ENCODE results near the gene PLET1.

Gene PLET1

DNA sequence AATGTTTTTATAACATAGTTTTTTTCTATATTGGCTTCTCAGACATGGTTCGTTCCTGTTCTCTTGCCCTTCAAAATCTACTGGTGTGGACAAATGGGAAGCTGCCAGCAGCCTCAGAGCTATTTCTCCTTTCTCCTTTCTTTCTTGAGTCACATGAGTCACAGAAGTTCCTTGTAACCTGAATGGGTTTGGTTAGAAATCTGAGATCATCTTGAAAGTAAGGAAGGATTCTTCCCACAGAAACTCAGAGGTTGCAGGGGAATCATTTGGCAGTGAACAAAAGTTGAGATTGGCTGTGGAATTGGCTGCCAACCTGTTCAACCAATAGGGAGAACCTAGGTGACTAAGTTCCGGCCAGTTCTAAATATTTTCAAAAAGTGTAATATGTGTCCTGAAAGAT lies 12.5 kb downstream of the PLET1 start:
- in situ Hi-C loops (cut with MboI; ENCODE audit: low sequenced_read_pairs), result no loop called here

DNA sequence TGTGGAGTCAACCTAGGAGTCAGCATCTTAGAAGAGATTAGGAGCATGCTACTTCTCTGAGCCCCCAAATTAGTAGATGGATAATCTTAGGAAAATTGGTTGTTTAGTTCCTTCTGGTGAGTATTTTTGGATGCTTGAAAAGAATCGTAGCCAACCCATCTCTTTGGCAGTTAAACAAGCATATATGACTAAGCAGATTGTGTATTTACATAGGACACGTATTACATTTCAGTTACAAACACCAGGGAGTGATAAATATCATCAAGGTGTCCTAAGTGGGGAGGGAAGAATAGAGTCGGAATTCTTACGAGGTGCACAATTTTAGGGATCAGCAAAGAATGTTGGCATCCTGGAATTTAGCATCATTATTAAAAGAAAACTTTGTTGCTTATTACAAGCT lies 13.5 kb downstream of the PLET1 start:
- in situ Hi-C loops (cut with MboI; ENCODE audit: low sequenced_read_pairs), result no loop called here

DNA sequence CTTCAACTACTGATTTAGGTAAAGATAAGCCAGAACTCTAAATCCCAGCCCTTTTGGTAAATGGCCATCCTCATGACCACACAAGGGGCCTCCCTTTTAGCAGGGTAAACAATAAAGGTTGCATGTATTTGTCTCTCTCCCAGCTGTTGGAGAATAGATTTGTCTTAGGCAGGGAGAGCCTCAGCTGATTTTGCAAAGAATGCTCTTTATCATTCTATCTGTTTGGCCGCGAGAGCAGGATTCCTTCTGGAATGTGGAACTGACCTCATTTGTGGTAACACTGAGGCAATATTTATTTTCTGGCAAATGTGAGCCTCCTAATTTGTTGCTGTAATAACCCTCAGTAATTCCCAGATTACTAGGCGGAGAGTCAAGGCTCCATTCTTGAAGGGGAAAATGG lies 19.2 kb downstream of the PLET1 start:
- in situ Hi-C loops (cut with MboI; ENCODE audit: low sequenced_read_pairs), result no loop called here

DNA sequence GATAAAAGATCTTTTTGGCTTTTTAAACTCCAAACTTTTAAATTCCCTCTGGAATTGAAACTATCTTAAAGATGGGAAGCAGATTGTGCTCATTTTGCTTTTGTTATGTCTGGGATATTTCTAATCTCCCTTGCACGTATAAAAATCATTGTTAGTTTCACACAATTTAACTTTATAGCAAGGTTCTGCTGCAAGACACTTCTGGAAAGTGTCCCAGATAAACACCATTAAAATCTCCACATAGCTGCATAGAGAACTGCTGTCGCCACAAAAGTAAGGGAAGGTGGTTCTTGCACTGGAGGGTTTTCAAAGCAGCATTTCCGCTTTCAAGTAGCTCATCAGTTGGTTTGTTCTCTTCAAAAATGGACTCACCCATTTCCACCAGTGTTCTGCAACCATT lies 22.6 kb downstream of the PLET1 start:
- in situ Hi-C loops (cut with MboI; ENCODE audit: low sequenced_read_pairs), result no loop called here

DNA sequence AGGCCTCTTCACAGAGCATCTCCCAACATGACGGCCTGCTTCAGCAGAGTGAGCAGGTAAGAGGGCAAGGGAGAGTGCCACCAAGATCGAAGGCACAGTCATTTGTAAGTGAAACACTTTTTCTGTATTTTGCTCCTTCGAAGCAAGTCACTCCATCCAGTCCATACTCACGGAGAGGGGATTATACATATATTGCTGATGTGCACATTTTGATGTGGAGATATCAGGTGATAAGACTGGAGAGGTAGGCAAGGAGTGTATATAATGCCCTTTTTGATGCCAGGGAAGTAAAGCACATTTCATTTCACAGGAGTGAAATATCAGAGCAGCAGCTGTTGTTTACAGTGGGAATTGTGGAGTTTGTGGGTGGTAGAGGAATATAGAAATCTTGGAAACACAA lies 23.2 kb downstream of the PLET1 start:
- in situ Hi-C loops (cut with MboI; ENCODE audit: low sequenced_read_pairs), result no loop called here

DNA sequence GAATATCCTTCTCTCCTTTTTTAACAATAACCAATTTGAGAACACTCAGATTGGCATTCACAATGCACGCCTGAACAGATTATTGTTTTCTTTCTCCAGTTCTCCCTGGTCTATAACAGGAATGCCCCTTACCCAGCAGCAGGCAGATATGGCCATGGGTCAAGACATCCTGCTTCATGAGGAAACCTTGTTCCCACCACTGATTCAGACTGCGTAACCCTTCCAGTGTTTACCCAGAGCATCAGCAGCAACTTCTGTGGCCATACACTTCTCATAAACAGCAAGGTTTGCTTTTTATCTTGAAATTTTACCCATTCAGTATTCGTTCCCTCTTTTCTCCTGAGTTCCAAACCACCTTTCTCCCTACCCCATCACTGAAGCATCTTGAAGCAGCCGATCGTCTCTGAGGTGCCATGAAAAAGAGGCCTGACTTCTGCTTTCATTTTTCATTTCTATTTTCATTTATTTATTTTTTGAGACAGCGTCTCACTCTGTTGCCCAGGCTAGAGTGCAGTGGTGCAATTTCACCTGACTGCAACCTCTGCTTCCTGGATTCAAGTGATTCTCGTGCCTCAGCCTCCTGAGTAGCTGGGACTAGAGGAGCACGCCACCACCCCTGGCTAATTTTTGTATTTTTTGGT lies 24.8 kb downstream of the PLET1 start:
- in situ Hi-C loops (cut with MboI; ENCODE audit: low sequenced_read_pairs), result no loop called here

DNA sequence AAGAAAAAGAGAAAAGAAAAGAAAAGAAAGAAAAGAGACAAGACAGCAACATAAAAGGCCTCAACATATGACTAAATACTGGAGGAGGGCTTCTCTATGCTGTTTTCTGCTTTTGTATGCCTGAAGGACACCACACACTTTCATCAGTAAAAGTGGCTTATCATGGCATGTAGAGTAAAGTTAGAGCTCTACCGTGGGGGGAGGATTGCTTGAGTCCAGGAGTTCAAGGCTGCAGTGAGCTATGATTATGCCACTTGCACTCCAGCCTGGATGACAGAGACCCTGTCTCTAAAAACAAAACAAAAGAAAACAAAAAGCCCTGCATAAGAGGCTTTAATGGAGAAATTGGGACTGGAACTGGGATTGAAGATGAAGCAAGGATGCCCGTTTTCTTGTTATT lies 28.7 kb downstream of the PLET1 start:
- in situ Hi-C loops (cut with MboI; ENCODE audit: low sequenced_read_pairs), result no loop called here

DNA sequence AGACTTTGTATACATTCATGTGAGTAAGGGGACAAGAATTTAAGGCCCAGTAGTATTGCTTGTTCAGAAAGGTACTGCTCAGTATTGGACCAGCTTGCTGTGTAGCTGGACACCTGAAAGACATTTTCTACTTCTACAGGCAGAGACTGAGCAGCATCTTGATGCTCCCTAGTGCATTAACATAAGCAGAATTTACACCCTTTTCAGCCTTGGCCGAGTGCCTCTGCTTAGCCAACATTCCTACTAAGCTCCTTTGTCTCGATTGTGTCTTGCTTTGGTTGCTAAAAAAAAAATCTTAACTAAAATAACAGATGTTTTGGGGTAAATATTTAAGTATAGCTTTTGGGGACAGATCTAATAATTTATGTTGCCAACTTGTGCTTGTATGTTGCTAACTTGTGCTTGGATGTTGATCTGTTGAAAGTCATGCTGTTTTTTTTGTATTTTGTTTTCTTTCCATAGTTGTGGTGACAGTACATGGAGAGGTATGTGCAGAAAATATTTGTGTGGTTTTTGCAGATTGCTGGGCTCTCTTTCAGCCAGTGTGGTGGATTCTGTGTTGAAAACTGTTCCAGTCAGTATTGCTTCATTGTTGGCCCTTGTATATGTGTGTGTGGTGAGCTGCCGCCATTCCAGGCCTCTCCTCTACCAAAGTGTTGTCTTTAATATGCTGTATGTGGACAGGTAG lies 30.8 kb downstream of the PLET1 start:
- in situ Hi-C loops (cut with MboI; ENCODE audit: low sequenced_read_pairs), result no loop called here

DNA sequence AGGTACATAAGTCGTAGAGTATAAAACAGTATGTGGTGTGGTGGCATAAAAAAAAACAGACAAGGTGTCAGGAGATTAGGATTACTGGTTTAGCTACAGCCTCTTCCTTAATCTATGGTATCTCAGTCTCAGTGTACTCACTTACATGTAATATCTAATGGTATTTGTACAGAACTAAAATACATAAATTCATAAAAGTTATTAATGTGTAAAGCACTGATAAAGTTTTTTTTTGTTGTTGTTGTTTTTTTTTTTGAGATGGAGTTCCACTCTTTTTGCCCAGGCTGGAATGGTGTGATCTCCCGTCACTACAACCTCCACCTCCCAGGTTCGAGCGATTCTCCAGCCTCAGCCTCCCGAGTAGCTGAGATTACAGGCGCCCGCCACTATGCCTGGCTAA lies 31.5 kb downstream of the PLET1 start:
- in situ Hi-C loops (cut with MboI; ENCODE audit: low sequenced_read_pairs), result no loop called here

DNA sequence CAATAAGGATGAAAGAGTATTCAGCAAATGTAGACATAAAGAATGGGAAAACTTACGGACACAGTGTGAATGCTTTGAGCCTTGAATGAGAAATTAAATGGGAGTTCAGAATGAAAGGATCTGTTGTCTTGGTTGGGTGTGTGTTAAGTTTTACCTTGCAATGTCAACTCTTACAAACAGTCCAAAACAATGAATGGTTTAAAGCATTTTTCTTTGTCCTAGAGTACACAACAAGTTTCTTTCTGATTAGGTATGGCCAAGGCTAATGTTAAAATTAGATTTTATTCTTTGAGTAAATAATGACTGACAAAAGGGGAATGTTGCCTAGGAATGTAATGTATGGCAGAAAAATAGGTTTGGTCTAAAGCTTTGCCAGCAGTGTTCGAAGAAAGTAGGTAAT lies 32.0 kb downstream of the PLET1 start:
- in situ Hi-C loops (cut with MboI; ENCODE audit: low sequenced_read_pairs), result no loop called here

DNA sequence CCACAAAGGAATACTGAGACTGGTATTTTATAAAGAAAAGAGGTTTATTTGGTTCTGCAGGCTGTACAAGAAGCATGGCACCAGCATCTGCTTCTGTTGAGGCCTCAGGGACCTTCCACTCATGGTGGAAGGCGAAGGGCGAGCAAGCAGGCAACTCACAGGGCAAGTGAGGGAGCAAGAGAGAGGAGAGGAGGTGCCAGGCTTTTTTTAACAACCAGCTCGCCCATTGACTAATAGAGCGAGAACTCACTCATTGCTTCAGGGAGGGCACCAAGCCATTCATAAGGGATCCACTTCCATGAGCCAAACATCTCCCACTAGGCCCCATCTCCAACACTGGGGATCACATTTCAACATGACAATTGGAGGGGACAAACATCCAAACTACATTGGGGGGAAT lies 33.2 kb downstream of the PLET1 start:
- in situ Hi-C loops (cut with MboI; ENCODE audit: low sequenced_read_pairs), result no loop called here

DNA sequence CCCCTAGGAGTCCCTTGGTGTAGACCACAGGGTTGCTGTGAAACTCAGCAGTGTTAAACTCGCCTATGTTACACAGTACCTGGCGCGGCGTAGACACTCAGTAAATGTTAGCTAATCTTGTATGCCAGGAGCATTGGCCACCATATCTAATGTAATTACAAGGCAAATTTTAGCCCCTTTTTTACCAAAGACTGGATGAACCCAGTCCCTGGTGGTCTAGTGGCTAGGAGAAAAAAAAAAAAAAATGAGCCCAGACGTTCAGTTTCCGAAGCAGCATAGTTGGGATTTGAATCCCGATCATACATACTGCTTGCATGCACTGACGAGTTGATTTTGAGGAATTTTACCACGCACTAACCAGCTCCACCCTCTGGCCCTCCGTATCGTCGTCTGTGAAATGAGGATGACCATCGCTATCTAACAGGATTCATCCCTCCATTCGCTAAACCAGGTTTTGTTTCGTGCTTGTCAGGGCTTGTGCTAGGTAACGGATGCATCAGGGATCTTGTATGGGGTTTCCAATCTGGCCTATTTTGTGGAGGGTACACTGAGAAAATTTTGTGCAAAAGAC lies 33.7 kb downstream of the PLET1 start:
- in situ Hi-C loops (cut with MboI; ENCODE audit: low sequenced_read_pairs), result no loop called here

DNA sequence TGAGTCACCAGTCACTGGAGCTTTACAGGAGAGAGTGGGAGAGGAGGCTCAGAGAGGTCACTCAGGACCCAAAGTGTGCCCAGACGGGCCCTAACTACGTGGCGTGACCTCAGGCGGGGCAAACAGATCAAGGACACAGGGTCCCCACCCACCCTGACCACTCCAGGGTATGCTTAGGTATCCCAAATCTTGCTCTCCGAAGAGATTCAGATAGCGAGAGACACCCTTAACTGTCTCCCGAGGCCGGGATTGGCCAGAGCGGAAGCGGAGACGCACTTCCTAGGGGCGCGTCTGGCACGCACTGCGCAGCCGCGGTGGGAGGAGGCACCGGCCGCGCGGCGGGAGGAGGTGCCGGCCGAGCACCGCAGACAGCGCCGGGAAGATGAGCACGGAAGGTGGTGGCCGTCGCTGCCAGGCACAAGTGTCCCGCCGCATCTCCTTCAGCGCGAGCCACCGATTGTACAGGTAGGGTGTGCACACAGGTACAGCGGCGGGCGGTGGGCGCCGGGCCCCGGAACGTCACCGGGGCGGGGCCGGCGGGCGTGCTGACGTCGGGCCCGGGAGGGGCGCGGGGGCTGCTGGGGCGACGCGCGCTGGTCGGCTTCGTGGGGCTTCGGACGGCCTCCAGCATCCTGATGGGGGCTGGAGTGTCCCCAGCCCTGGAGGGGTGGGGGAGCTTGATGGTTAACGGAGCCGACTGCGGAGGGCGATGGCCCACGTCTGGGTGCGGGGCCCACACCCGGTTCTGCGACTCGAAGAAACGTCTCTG lies 34.4 kb downstream of the PLET1 start, which contains the start of gene PTS:
Gene PTS, plus strand, starts transcription at position 367 of the 769 bp plus-strand sequence. Its CDS starts 16 bp downstream, at position 383.
- in situ Hi-C loops (cut with MboI; ENCODE audit: low sequenced_read_pairs), result no loop called here

DNA sequence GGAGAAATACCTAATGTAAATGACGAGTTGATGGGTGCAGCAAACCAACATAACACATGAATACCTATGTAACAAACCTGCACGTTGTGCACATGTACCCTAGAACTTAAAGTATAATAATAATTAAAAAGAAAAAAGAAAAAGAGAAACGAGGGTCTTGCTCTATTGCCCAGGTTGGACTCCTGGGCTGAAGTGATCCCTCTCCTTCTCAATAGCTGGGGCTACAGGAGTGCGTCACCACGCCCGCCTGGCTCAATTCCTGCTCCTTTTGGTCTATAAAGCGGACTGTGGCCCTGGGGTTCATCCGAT lies 35.0 kb downstream of the PLET1 start:
- in situ Hi-C loops (cut with MboI; ENCODE audit: low sequenced_read_pairs), result no loop called here

DNA sequence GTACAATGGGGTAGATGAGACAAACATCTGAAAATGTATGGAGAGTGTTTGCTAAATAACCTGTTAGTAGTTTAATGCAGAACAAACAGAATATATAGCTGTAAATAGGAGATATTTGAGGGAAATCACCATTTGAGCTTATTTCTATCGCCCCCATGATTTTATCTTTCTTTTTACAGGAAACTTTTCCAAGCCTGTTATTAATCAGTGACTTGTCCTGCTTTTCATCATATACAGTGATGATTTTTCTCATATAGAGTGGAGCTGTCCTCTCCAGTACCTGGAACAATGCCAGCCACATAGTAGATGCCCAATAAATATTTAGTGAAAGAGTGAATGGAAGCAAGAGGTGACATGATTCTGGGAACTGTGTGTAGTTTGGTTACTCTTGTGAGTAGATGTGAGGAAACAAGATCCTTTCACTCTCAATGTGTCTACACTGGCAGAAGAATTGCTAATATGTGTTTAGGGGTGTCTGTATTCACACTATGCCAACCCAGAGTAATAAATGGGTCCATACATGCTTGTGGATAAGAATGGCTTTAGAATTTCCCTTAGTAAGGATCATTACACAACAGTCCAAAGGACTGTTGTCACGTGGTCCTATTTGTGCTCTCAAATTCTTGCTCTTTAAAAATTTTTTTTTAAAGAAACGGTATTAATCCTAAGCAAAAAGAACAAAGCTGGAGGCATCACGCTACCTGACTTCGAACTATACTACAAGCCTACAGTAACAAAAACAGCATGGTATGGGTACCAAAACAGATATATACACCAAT lies 36.7 kb downstream of the PLET1 start:
- in situ Hi-C loops (cut with MboI; ENCODE audit: low sequenced_read_pairs), result loop anchor here (5.0 to 25.0 kb wide), 2 partner anchors 53 to 1063 kb away; no protein-coding TSS in a partner anchor

DNA sequence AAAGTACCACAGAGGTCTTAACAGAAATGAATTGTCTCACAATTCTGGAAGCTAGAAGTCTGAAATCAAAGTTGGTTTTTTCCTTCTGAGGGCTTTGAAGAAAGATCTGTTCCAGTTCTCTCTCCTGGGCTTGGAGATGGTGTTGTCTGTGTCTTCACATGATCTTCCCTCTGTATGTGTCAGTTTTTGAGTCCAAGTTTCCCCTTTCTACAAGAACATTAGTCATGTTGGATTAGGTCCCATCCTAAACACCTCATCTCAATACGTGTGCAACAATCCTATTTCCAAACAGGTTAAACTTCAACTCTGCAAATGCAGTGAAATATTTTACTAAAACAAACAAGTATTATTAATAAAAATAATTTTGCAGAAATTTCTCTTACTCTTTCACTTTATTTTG lies 37.5 kb downstream of the PLET1 start:
- in situ Hi-C loops (cut with MboI; ENCODE audit: low sequenced_read_pairs), result loop anchor here (5.0 to 25.0 kb wide), 2 partner anchors 54 to 1064 kb away; no protein-coding TSS in a partner anchor

DNA sequence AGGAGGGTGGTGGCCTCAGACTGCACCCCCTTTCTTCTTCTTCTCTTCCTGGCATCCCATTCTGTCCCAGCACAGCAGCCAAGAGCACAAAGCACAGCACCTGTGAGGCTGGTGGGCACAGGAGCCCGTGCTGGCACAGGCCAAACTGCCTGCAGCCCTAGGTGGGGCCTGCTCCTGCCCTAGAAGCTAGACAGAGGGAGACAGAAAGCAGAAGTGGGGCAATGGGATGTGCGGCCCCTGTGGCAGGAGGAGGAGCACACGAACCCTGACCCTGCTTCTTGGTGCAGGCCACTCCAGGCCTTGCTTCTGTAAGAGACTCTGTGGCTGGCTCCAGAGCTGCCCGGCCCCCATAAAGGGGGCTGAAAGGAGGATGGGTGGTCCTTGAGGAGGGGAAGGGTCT lies 38.4 kb downstream of the PLET1 start:
- in situ Hi-C loops (cut with MboI; ENCODE audit: low sequenced_read_pairs), result loop anchor here (5.0 to 25.0 kb wide), 2 partner anchors 55 to 1065 kb away; no protein-coding TSS in a partner anchor

DNA sequence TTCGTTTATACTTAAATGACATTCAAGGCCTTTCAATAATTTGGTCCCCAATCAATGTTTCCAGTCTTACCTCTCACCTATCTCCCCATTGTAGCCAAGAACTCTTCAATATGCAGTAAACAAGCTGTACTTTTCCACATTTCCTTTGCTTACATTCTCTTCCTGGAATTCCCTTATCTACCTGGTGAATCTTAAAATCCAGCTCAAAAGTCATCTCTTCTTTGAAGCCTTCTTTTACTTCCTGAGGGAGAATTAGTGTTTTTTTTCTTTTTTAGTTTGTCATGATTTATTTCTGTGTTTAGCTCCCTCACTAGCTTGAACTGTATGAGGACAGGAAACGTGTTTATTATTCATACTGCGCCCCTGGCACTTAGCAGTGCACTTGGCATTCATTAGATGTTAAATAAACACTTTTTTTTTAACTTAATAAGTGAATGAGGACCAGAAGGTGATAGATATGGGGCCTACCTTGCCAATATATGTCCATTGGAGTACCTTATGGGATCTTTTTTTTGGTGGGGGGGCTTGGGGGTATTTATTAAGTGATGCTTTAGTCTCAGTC lies 39.3 kb downstream of the PLET1 start:
- in situ Hi-C loops (cut with MboI; ENCODE audit: low sequenced_read_pairs), result loop anchor here (5.0 to 25.0 kb wide), 2 partner anchors 56 to 1066 kb away; no protein-coding TSS in a partner anchor

DNA sequence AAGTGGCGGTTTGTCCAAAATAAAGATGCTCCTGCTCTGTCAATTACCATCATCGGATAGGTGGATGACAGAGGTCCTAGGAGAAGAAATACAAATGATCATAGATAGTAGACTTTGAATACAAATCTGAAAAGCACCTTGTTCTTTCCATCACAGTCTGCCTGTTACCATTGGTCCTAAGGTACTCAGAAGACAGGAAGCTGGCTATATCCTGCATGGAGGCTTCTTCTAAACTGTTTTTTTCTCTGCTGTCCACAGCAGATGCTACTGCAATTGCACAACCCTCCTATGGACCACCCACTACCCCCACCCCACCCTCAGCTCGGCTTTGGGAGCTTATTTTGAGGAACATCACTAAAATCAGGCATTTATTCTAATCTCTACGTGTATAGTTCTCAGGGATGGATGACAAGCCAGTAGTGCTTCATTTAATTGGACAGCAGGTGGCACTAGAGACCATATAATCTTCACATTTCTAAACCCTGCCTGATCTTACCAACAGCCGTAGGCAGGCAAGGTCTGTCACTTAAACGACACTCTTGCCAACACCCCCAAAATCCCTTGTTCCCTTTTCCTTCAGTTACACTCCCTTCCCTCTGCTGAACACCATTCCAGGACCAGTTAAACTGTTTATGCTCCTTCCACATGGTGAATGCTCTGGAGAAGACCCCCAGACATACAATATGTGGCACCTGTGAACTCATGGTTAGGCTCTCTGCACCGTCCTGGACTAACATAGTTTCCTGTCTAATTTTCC lies 41.0 kb downstream of the PLET1 start:
- in situ Hi-C loops (cut with MboI; ENCODE audit: low sequenced_read_pairs), result loop anchor here (5.0 to 25.0 kb wide), 2 partner anchors 58 to 1068 kb away; no protein-coding TSS in a partner anchor
